Ovary (tissue), 9 donors: Measurements from ENCODE around the gene ICA1. TPM values are rescaled to one million over a fixed set of nuclear protein-coding genes. Genes with fewer than 3 reads are reported as not detected.

ENCODE experiments used
- DNase-seq, 5 donors: peaks; one replicate each; pipeline ENCODE4 v3.0.0-alpha.2; 2019 to 2020
- H3K27ac ChIP-seq, 2 donors: fragments of 200-600 bp; one replicate each; pipeline versions ENCODE4 v1.5.1 to v1.8.0; 2019 to 2022
- H3K27me3 ChIP-seq: fragments of 200-600 bp; one replicate; pipeline ENCODE4 v1.8.0; 2022
- H3K36me3 ChIP-seq: fragments of 200-600 bp; sonication (generic); one replicate; pipeline ENCODE4 v1.5.1; 2019
- H3K4me1 ChIP-seq: one replicate; pipeline ENCODE4 v1.8.1; 2013; ENCODE audit warnings: mild to moderate bottlenecking, moderate library complexity; ENCODE audit not compliant: insufficient read depth
- H3K4me3 ChIP-seq: fragments of 200-600 bp; sonication (generic); one replicate; pipeline ENCODE4 v1.5.1; 2017
- H3K9me3 ChIP-seq, 2 donors: fragments of 200-600 bp in 1 of 2; sonication (generic) in 1 of 2; one replicate each; pipeline versions ENCODE4 v1.5.1 to v1.8.1; 2013 to 2019; ENCODE audit warnings: mild to moderate bottlenecking in 1 of 2, moderate library complexity in 1 of 2
- CTCF ChIP-seq, 3 donors: fragments of 450-650 bp in 2 of 3; fragments of 200-600 bp in 1 of 3; IDR thresholded peaks; one replicate each; pipeline versions ENCODE4 v1.5.1 to v1.8.0; 2016 to 2022; ENCODE audit warnings: antibody characterized with exemption in 3 of 3, mild to moderate bottlenecking in 1 of 3
- EP300 ChIP-seq: sonication (generic); formaldehyde crosslinking; IDR thresholded peaks from one replicate; pipeline ENCODE4 v1.6.1; 2017; ENCODE audit warnings: antibody characterized with exemption
- POLR2A ChIP-seq: fragments of 450-650 bp; IDR thresholded peaks from one replicate; pipeline ENCODE4 v1.6.1; 2017; ENCODE audit warnings: antibody characterized with exemption, mild to moderate bottlenecking, moderate library complexity
- WGBS, 3 donors: extraction: QIAGEN DNeasy Blood & Tissue Kit in 1 of 3; methylation state at CpG; one replicate each; pipeline versions ENCODE4 v1.1.5 to v1.1.7; 2013 to 2017; 5-methylcytosine and 5-hydroxymethylcytosine counted together
- intact Hi-C, 4 donors: fragments of 100-400 bp; cut with DNase I; formaldehyde crosslinking; loops; one replicate each; pipeline versions ENCODE4 v1.11.0 to v1.15.1; 2022 to 2023
- polyA plus RNA-seq, 2 donors: library from polyadenylated mRNA; stranded (reverse); fragments of 200-250 nt in 1 of 2; fragments of 350-450 nt in 1 of 2; fragmentation: Illumina TruSeq in 1 of 2; extraction: RNeasy Lipid Tissue Mini Kit (QIAGEN cat#74804) in 1 of 2; gene quantifications; one replicate each; pipeline ENCODE4 v1.2.3, GENCODE V29; 2013 to 2014
- total RNA-seq, 7 donors: library from RNA; depleted of rRNA in 2 of 7; stranded (reverse); fragments of >200 nt in 2 of 7; fragmentation: NEBNext Ultra II Directional in 3 of 7; extraction: Animal tissue kit (Norgen Biotek cat#: 25700) in 3 of 7; gene quantifications; one replicate each; pipeline versions ENCODE4 v1.1.0 to v1.2.4, GENCODE V29; 2016 to 2023
- donor health status: DM: no; HTN: no; CAD: no; lungs with moderate emphysema.
- donor health status: DM: no; HTN: no; CAD: no.
- donor health status: Bipolar disorder and iron deficiency.
- donor health status: DM: yes; HTN: yes; CAD: no.
- donor health status: DM: no; HTN: no; CAD: no.
- donor health status: DM: yes; HTN: yes; CAD: no.

ICA1 gene
- total and polyA plus RNA-seq, 9 donors, result 2.1 to 19.4 (median 4.7) TPM

DNA sequence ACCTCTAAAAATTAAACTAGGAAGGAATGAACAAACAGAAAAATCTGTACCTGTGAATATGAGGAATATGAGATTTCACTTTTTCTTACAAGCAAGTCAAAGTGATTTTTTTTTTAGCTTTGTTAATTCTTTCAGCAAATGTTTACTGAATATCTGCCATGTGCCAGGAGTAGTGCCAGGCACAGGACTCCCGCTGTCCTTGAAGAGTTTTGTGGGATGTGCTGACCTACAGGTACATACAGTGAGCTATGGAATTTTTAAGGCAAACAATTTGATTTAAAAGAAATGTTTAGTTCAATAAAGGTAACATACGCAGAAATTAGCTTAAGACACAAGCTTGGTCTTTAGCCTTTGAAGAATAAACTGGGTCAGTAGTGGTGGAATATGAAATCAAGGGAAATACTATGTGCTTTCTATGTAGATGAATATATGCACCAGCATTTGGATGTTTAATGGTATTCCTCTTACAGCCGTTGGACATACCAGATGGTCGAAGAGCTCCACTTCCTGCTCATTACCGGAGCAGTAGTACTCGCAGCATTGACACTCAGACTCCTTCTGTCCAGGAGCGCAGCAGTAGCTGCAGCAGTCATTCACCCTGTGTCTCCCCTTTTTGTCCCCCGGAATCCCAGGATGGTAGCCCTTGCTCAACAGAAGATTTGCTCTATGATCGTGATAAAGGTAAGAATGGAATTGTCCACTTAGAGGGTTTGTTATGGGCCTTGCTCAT lies 191.4 kb downstream of the ICA1 start:
- intact Hi-C loops, result no loop called here
- TF ChIP-seq POLR2A (no peak), EP300 (no peak), CTCF (IDR thresholded peaks at IDR 0.05) (no peak)
- Histone ChIP-seq H3K4me3 (no peak overlapping the region), H3K27ac (no peak overlapping the region), H3K9me3 (no peaks in the 10 kb centered on the region), H3K4me1 (no peaks in the 10 kb centered on the region), H3K27me3 (no peaks in the 10 kb centered on the region), H3K36me3 (no peaks in the 10 kb centered on the region)
- WGBS, 3 donors, result 94 to 96% (median 95%) methylated on average over 9 of the region's 9 CpGs
- DNase-seq, result no peak

- DNase-seq, result no peak
- WGBS, 3 donors, result 87 to 93% (median 91%) methylated on average over 12 of the region's 12 CpGs
These were observed 192.9 kb downstream of the ICA1 start for GRCh38 chr7:8068892-8069686.

DNA sequence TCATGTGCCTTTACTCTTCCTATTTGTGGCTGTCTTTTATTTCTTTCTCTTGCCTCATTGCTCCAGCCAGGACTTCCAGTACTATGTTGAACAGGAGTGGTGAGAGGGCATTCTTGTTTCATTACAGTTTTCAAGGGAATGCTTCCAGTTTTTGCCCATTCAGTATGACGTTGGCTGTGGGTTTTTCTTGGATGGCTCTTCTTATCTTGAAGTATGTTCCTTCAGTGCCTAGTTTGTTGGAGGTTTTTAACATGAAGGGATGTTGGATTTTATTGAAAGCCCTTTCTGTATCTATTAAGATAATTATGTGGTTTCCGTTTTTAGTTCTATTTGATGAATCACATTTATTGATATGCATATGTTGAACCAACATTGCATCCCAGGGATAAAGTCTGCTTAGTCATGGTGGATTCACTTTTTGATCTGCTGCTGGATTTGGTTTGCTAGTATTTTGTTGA lies 196.6 kb downstream of the ICA1 start:
- Histone ChIP-seq H3K36me3 (no peaks in the 10 kb centered on the region), H3K27ac (no peak overlapping the region), H3K4me3 (no peak overlapping the region), H3K27me3 (no peaks in the 10 kb centered on the region), H3K4me1 (no peaks in the 10 kb centered on the region), H3K9me3 (no peaks in the 10 kb centered on the region)
- 78 to 83% (median 83%) methylated on average over 2 of the region's 2 CpGs for WGBS, 3 donors
- TF ChIP-seq EP300, result no peak
- no peak for TF ChIP-seq CTCF (IDR thresholded peaks at IDR 0.05)
- TF ChIP-seq POLR2A, result no peak
- intact Hi-C loops, result no loop called here
- DNase-seq, result no peak

More at GRCh38 chr7:8068892-8069686, 192.9 kb downstream of the ICA1 start:
- H3K9me3 ChIP-seq, result no peaks in the 10 kb centered on the region
- no peak overlapping the region for H3K27ac ChIP-seq
- intact Hi-C loops, result no loop called here
- TF ChIP-seq CTCF (IDR thresholded peaks at IDR 0.05), result no peak
- no peak for TF ChIP-seq EP300
- TF ChIP-seq POLR2A, result no peak
- H3K4me3 ChIP-seq, result no peak overlapping the region
- H3K27me3 ChIP-seq, result no peaks in the 10 kb centered on the region
- no peaks in the 10 kb centered on the region for H3K4me1 ChIP-seq
- no peaks in the 10 kb centered on the region for H3K36me3 ChIP-seq

DNA sequence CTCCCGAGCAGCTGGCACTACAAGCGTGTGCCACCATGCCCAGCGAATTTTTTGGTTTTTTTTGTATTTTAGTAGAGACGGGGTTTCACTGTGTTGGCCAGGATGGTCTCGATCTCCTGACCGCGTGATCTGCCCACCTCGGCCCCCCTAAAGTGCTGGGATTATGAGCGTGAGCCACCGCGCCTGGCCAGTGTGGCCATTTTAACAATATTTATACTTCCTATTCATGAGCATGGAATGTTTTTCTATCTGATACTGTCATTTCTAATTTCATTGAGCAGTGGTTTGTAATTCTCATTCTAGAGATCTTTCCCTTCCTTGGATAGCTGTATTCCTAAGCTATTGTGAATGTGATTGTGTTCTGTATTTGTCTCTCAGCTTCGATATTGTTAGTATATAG lies 197.1 kb downstream of the ICA1 start:
- intact Hi-C loops, result no loop called here
- no peak overlapping the region for H3K4me3 ChIP-seq
- no peak for TF ChIP-seq EP300
- TF ChIP-seq CTCF (IDR thresholded peaks at IDR 0.05), result no peak
- no peak for TF ChIP-seq POLR2A

More for the DNA sequence above, 197.1 kb downstream of the ICA1 start:
- Histone ChIP-seq H3K36me3 (no peaks in the 10 kb centered on the region), H3K27ac (no peak overlapping the region), H3K9me3 (no peaks in the 10 kb centered on the region), H3K27me3 (no peaks in the 10 kb centered on the region), H3K4me1 (no peaks in the 10 kb centered on the region)
- 97% methylated on average over 12 of the region's 12 CpGs for WGBS, 3 donors
- no peak for DNase-seq
